Endothelial cell of umbilical vein (primary cell): ENCODE measurements around the gene UVRAG. TPM values are rescaled to one million over a fixed set of nuclear protein-coding genes. Genes with fewer than 3 reads are reported as not detected.

Experiments
- BruUV-seq: library from RNA; stranded (reverse); fragments of 400-500 nt; replicated peaks from 2 replicates; lab custom pipeline; 2021; lab: Mats Ljungman, UMichigan
- CTCF ChIA-PET: fragments of 300-600, 350-600 bp; sonication (Branson Sonifier 250); formaldehyde crosslinking; loops from one replicate; lab custom pipeline; 2021; ENCODE audit warnings: antibody characterized with exemption, inconsistent platforms; lab: Charles Lee
- POLR2A ChIA-PET: fragments of 300-600, 350-600 bp; sonication (Branson Sonifier 250); formaldehyde crosslinking; loops from one replicate; lab custom pipeline; 2021; ENCODE audit warnings: antibody characterized with exemption, inconsistent platforms; lab: Charles Lee
- DNase-seq: peaks from one replicate; pipeline ENCODE4 v3.0.0-alpha.2; 2011; ENCODE audit warnings: low read depth, low spot score
- FAIRE-seq: peaks from 2 replicates; lab custom pipeline; 2011; peaks lifted over from hg19 to GRCh38; lab: Jason Lieb, UNC
- H2AFZ ChIP-seq: 2 replicates; pipeline ENCODE4 v1.6.0; 2012; ENCODE audit warnings: low read depth, low read length, control low read depth, inconsistent platforms
- H3K27ac ChIP-seq: 2 replicates; pipeline ENCODE4 v1.5.1; 2011; ENCODE audit warnings: low read depth, mild to moderate bottlenecking, control low read depth, low read length, moderate library complexity; ENCODE audit not compliant: insufficient read depth
- H3K27me3 ChIP-seq, 2 experiments: 2 replicates each; pipeline versions ENCODE4 v1.6.0 to v1.6.1; 2011; ENCODE audit warnings: low read length in 2 of 2, mixed read lengths in 1 of 2; ENCODE audit not compliant: control insufficient read depth in 2 of 2, insufficient read depth in 2 of 2
- H3K36me3 ChIP-seq, 2 experiments: 2 replicates in 1 of 2; 3 replicates in 1 of 2; pipeline ENCODE4 v1.5.1; 2011; ENCODE audit warnings: low read length in 2 of 2, mild to moderate bottlenecking in 1 of 2, moderate library complexity in 1 of 2; ENCODE audit not compliant: control insufficient read depth in 2 of 2, insufficient read depth in 2 of 2; ENCODE audit errors: extremely low read depth in 1 of 2
- H3K4me1 ChIP-seq: 3 replicates; pipeline ENCODE4 v1.5.1; 2011; ENCODE audit warnings: mild to moderate bottlenecking, low read length; ENCODE audit not compliant: control insufficient read depth, insufficient read depth; ENCODE audit errors: extremely low read depth
- H3K4me2 ChIP-seq: 2 replicates; pipeline ENCODE4 v1.6.1; 2011; ENCODE audit warnings: low read length, control low read depth, mixed read lengths; ENCODE audit not compliant: insufficient read depth
- H3K4me3 ChIP-seq, 3 experiments: fragments of 200-600 bp in 1 of 3; sonication (generic), shearing (Covaris generic) in 1 of 3; replicated peaks in 1 of 3; 2 replicates each; pipeline ENCODE4 v1.5.1; 2011 to 2016; ENCODE audit warnings: control low read depth in 3 of 3, low read length in 3 of 3, mild to moderate bottlenecking in 2 of 3, inconsistent platforms in 1 of 3, low read depth in 1 of 3, moderate library complexity in 1 of 3; ENCODE audit not compliant: insufficient read depth in 1 of 3
- H3K79me2 ChIP-seq: 2 replicates; pipeline ENCODE4 v1.6.0; 2012; ENCODE audit warnings: low read length, inconsistent platforms; ENCODE audit not compliant: control insufficient read depth, insufficient read depth
- H3K9ac ChIP-seq: replicated peaks from 2 replicates; pipeline ENCODE3; 2011; ENCODE audit warnings: low read length, control low read depth; ENCODE audit not compliant: insufficient read depth; ENCODE audit errors: extremely low read depth
- H3K9me1 ChIP-seq: replicated peaks from 3 replicates; pipeline ENCODE4 v1.6.0; 2011; ENCODE audit warnings: mild to moderate bottlenecking, low read length; ENCODE audit not compliant: control insufficient read depth, insufficient read depth; ENCODE audit errors: extremely low read depth
- H3K9me3 ChIP-seq: replicated peaks from 2 replicates; pipeline ENCODE4 v1.5.1; 2012; ENCODE audit warnings: low read length, inconsistent platforms; ENCODE audit not compliant: control insufficient read depth, insufficient read depth
- H4K20me1 ChIP-seq: replicated peaks from 2 replicates; pipeline ENCODE3; 2011; ENCODE audit warnings: mild to moderate bottlenecking, low read length; ENCODE audit not compliant: control insufficient read depth, insufficient read depth; ENCODE audit errors: extremely low read depth
- CTCF ChIP-seq, 2 donors: IDR thresholded peaks; 1 replicate in 1 of 2; 2 replicates in 1 of 2; pipeline ENCODE4 v1.5.1; 2011; ENCODE audit warnings: low read length in 2 of 2, mild to moderate bottlenecking in 2 of 2, moderate library complexity in 2 of 2, control low read depth in 1 of 2, inconsistent platforms in 1 of 2, low read depth in 1 of 2; ENCODE audit not compliant: insufficient read depth in 1 of 2; ENCODE audit errors: extremely low read depth in 1 of 2
- EZH2 ChIP-seq: IDR thresholded peaks from 2 replicates; pipeline ENCODE4 v1.6.1; 2012; ENCODE audit warnings: borderline replicate concordance, low read depth, mild to moderate bottlenecking, moderate library complexity, low read length, inconsistent platforms; ENCODE audit not compliant: severe bottlenecking
- FOS ChIP-seq: IDR thresholded peaks from 2 replicates; pipeline ENCODE4 v1.6.1; 2011; ENCODE audit warnings: mild to moderate bottlenecking, low read length, moderate library complexity, borderline replicate concordance; ENCODE audit not compliant: insufficient read depth
- GATA2 ChIP-seq: IDR thresholded peaks from 2 replicates; pipeline ENCODE4 v1.7.0; 2011; ENCODE audit warnings: low read depth, mild to moderate bottlenecking, moderate library complexity, mixed read lengths, low read length; ENCODE audit not compliant: insufficient read length, insufficient read depth
- JUN ChIP-seq: IDR thresholded peaks from 2 replicates; pipeline ENCODE4 v1.6.1; 2011; ENCODE audit warnings: borderline replicate concordance, low read depth; ENCODE audit not compliant: insufficient read length, insufficient read depth
- MAX ChIP-seq: IDR thresholded peaks from 2 replicates; pipeline ENCODE4 v1.6.1; 2011; ENCODE audit not compliant: insufficient read depth, insufficient read length
- MYC ChIP-seq: IDR thresholded peaks from one replicate; pipeline ENCODE4 v1.6.1; 2011; ENCODE audit warnings: mild to moderate bottlenecking, low read depth, low read length
- POLR2A ChIP-seq: IDR thresholded peaks from 2 replicates; pipeline ENCODE4 v1.6.1; 2012; ENCODE audit warnings: low read depth, mild to moderate bottlenecking, control low read depth, low read length
- POLR2AphosphoS5 ChIP-seq: IDR thresholded peaks from 2 replicates; pipeline ENCODE4 v1.6.1; 2012; ENCODE audit warnings: low read depth, mild to moderate bottlenecking, control low read depth, low read length, moderate library complexity; ENCODE audit not compliant: insufficient read depth
- dilution Hi-C: fragments of 300-500 bp; cut with MboI; formaldehyde crosslinking; loops from one replicate; pipeline ENCODE4 v1.15.0; 2019; ENCODE audit warnings: low sequenced_read_pairs; ENCODE audit not compliant: extremely low pct_ligation_motif_present
- intact Hi-C: fragments of 100-400 bp; cut with micrococcal nuclease; formaldehyde crosslinking; loops from one replicate; pipeline ENCODE4 v1.10.0; 2022
- polyA plus RNA-seq, 4 experiments: library from polyadenylated mRNA; depleted of rRNA in 3 of 4; stranded (reverse) in 3 of 4; unstranded in 1 of 4; fragments of >200 nt; gene quantifications; 2 replicates each; pipeline versions ENCODE4 v1.2.1 to v1.2.3, GENCODE V29; 2011 to 2012; ENCODE audit warnings: missing spikeins in 1 of 4
- total RNA-seq: library from RNA; stranded (reverse); gene quantifications from 2 replicates; pipeline ENCODE4 v1.2.3, GENCODE V29; 2021

The UVRAG gene
- total and polyA plus RNA-seq, 2 donors (not counting 3 experiments of a cell fraction or from before 2014, with no cell fraction given), result 21.2 to 65.6 TPM

GRCh38 chr11:76172583-76172982 is 357.6 kb downstream of the UVRAG start:
- no peak overlapping the region for H3K4me3 ChIP-seq
- no peak overlapping the region for H2AFZ ChIP-seq
- FAIRE-seq (no peak), DNase-seq (no peak)
- no peak overlapping the region for H3K27ac ChIP-seq
- H3K36me3 ChIP-seq, result no peaks in the 10 kb centered on the region
- dilution Hi-C loops, result no loop called here
- H3K27me3 ChIP-seq, result no peaks in the 10 kb centered on the region
- H3K9me3 ChIP-seq, result no peaks in the 10 kb centered on the region
- TF ChIP-seq POLR2AphosphoS5 (no peak), MYC (no peak), EZH2 (no peak), MAX (no peak), POLR2A (no peak), GATA2 (no peak), JUN (no peak), FOS (no peak), CTCF (IDR thresholded peaks at IDR 0.05; ENCODE audit: extremely low read depth in 1 of 2, insufficient read depth in 1 of 2, low read depth in 1 of 2, low read length in 2 of 2) (no peak)
- no peak overlapping the region for H3K4me2 ChIP-seq
- intact Hi-C loops, result no loop called here
- no peaks in the 10 kb centered on the region for H3K79me2 ChIP-seq
- BruUV-seq, result no TSS peak
- no peak overlapping the region for H3K9ac ChIP-seq
- ChIA-PET CTCF (interaction anchor here (1.5 kb wide), 1 partner anchor 20 kb away, joined by 4 read pairs; no protein-coding TSS in a partner anchor), POLR2A (no interaction called here)
- no peaks in the 10 kb centered on the region for H4K20me1 ChIP-seq
- no peaks in the 10 kb centered on the region for H3K4me1 ChIP-seq
- no peaks in the 10 kb centered on the region for H3K9me1 ChIP-seq
